Neural progenitor cell (in vitro differentiated cells): ENCODE results near the gene BMPR1A. TPM values are rescaled to one million over a fixed set of nuclear protein-coding genes. Genes with fewer than 3 reads are reported as not detected.

Experiments used
- DNase-seq: peaks from one replicate; pipeline ENCODE4 v3.0.0-alpha.2; 2016; ENCODE audit warnings: low spot score
- H2AFZ ChIP-seq: fragments of 200-600 bp; sonication (generic); replicated peaks from 2 replicates; pipeline ENCODE4 v1.6.1; 2016; ENCODE audit warnings: antibody characterized with exemption
- H3F3A ChIP-seq: fragments of 200-600 bp; sonication (generic); 2 replicates; pipeline ENCODE4 v1.6.1; 2016; ENCODE audit warnings: antibody characterized with exemption, low read depth
- H3K27ac ChIP-seq: fragments of 200-600 bp; sonication (generic); 2 replicates; pipeline ENCODE4 v1.5.1; 2016; ENCODE audit warnings: mild to moderate bottlenecking
- H3K27me3 ChIP-seq: fragments of 200-600 bp; sonication (generic); 2 replicates; pipeline ENCODE4 v1.6.1; 2016; ENCODE audit warnings: mild to moderate bottlenecking, moderate library complexity
- H3K36me3 ChIP-seq: fragments of 200-600 bp; sonication (generic); 2 replicates; pipeline ENCODE4 v1.5.1; 2016
- H3K4me1 ChIP-seq: fragments of 200-600 bp; sonication (generic); 2 replicates; pipeline ENCODE4 v1.6.1; 2016; ENCODE audit warnings: mixed run types
- H3K4me2 ChIP-seq: fragments of 200-600 bp; sonication (generic); 2 replicates; pipeline ENCODE4 v1.6.1; 2016
- H3K4me3 ChIP-seq: fragments of 200-600 bp; sonication (generic); 2 replicates; pipeline ENCODE4 v1.5.1; 2016
- H3K79me2 ChIP-seq: fragments of 200-600 bp; sonication (generic); 2 replicates; pipeline ENCODE4 v1.6.1; 2016; ENCODE audit warnings: low read depth
- H3K9ac ChIP-seq: fragments of 200-600 bp; sonication (generic); 2 replicates; pipeline ENCODE4 v1.6.1; 2016
- H3K9me3 ChIP-seq: fragments of 200-600 bp; sonication (generic); 2 replicates; pipeline ENCODE4 v1.5.1; 2016; ENCODE audit warnings: low read depth
- H4K20me1 ChIP-seq: fragments of 200-600 bp; sonication (generic); 2 replicates; pipeline ENCODE4 v1.6.1; 2016; ENCODE audit warnings: low read depth
- H3K27ac Mint-ChIP-seq: 3 replicates; pipeline ENCODE4 v1.8.0; 2021; ENCODE audit warnings: mixed read lengths
- H3K27me3 Mint-ChIP-seq: 2 replicates; pipeline ENCODE4 v1.8.0; 2022; ENCODE audit warnings: low read depth, mild to moderate bottlenecking, inconsistent platforms, moderate library complexity, mixed read lengths; ENCODE audit not compliant: insufficient read depth
- H3K36me3 Mint-ChIP-seq: 3 replicates; pipeline ENCODE4 v1.8.0; 2021; ENCODE audit warnings: mixed read lengths
- H3K4me1 Mint-ChIP-seq: 3 replicates; pipeline ENCODE4 v1.8.0; 2021; ENCODE audit warnings: mixed read lengths
- H3K4me3 Mint-ChIP-seq: 3 replicates; pipeline ENCODE4 v1.8.0; 2021; ENCODE audit warnings: mild to moderate bottlenecking, moderate library complexity, mixed read lengths
- H3K9me3 Mint-ChIP-seq: 3 replicates; pipeline ENCODE4 v1.8.0; 2020; ENCODE audit warnings: mixed read lengths
- CTCF ChIP-seq: fragments of 200-600 bp; sonication (generic); IDR thresholded peaks from 2 replicates; pipeline ENCODE4 v1.5.1; 2017; ENCODE audit warnings: antibody characterized with exemption, mild to moderate bottlenecking
- EZH2 ChIP-seq: fragments of 200-600 bp; sonication (generic); IDR thresholded peaks from 2 replicates; pipeline ENCODE4 v1.6.1; 2017; ENCODE audit warnings: antibody characterized with exemption, mild to moderate bottlenecking, moderate library complexity
- EZH2phosphoT487 ChIP-seq: fragments of 200-600 bp; sonication (generic); IDR thresholded peaks from 2 replicates; pipeline ENCODE4 v1.6.1; 2017; ENCODE audit warnings: antibody characterized with exemption
- total RNA-seq: library from RNA; depleted of rRNA; stranded (reverse); fragments of >200 nt; gene quantifications from 2 replicates; pipeline ENCODE4 v1.2.3, GENCODE V29; 2015; ENCODE audit warnings: low replicate concordance

The BMPR1A gene
- total RNA-seq, 1 donor from 2014 or later = 76.2 TPM

- H2AFZ ChIP-seq = no peak overlapping the region
- no peak overlapping the region for H3K27ac Mint-ChIP-seq
- no peak overlapping the region for H3K27ac ChIP-seq
- peaks cover 14% of the 10 kb centered on the region for H3K4me1 Mint-ChIP-seq
- H3K36me3 Mint-ChIP-seq = peaks cover 17% of the 10 kb centered on the region
- H3F3A ChIP-seq = peaks cover 27% of the 10 kb centered on the region
- no peaks in the 10 kb centered on the region for H3K9me3 Mint-ChIP-seq
- peaks cover 12% of the 10 kb centered on the region for H3K4me1 ChIP-seq
- no peak overlapping the region for H3K9ac ChIP-seq
- H3K36me3 ChIP-seq = no peaks in the 10 kb centered on the region
- H3K27me3 Mint-ChIP-seq = no peaks in the 10 kb centered on the region
- no peaks in the 10 kb centered on the region for H3K9me3 ChIP-seq
- peaks cover 100% of the 10 kb centered on the region for H3K79me2 ChIP-seq
- H3K4me2 ChIP-seq = no peak overlapping the region
- no peak overlapping the region for H3K4me3 ChIP-seq
- peaks cover 90% of the 10 kb centered on the region for H4K20me1 ChIP-seq
- H3K27me3 ChIP-seq = no peaks in the 10 kb centered on the region
- TF ChIP-seq CTCF (no peak), EZH2 (no peak), EZH2phosphoT487 (no peak)
- no peak overlapping the region for H3K4me3 Mint-ChIP-seq
- no peak for DNase-seq
Observed at GRCh38 chr10:86820509-86820908, 64.1 kb downstream of the BMPR1A start.

GRCh38 chr10:86821388-86821999, 65.1 kb downstream of the BMPR1A start:
- peaks cover 12% of the 10 kb centered on the region for H3K4me1 ChIP-seq
- H3F3A ChIP-seq = peaks cover 27% of the 10 kb centered on the region
- H3K9me3 ChIP-seq = no peaks in the 10 kb centered on the region
- H3K27me3 Mint-ChIP-seq = no peaks in the 10 kb centered on the region
- H3K4me1 Mint-ChIP-seq = peaks cover 14% of the 10 kb centered on the region
- peaks cover 100% of the 10 kb centered on the region for H3K79me2 ChIP-seq
- H3K9ac ChIP-seq = no peak overlapping the region
- no peak overlapping the region for H3K27ac Mint-ChIP-seq
- peaks cover 92% of the 10 kb centered on the region for H4K20me1 ChIP-seq
- H3K27ac ChIP-seq = no peak overlapping the region
- no peak overlapping the region for H3K4me2 ChIP-seq
- no peaks in the 10 kb centered on the region for H3K36me3 ChIP-seq
- no peaks in the 10 kb centered on the region for H3K27me3 ChIP-seq
- H3K4me3 ChIP-seq = no peak overlapping the region
- TF ChIP-seq CTCF (no peak), EZH2phosphoT487 (no peak)
- H3K4me3 Mint-ChIP-seq = no peak overlapping the region
- no peaks in the 10 kb centered on the region for H3K9me3 Mint-ChIP-seq
- H2AFZ ChIP-seq = no peak overlapping the region
- no peak for DNase-seq
- peaks cover 15% of the 10 kb centered on the region for H3K36me3 Mint-ChIP-seq

GRCh38 chr10:86823565-86823964, 67.1 kb downstream of the BMPR1A start:
- Histone ChIP-seq H3K79me2 (peaks cover 100% of the 10 kb centered on the region), H3K27me3 (no peaks in the 10 kb centered on the region), H3K9me3 (no peaks in the 10 kb centered on the region), H3K36me3 (no peaks in the 10 kb centered on the region), H3F3A (peaks cover 35% of the 10 kb centered on the region), H3K4me3 (no peak overlapping the region), H3K27ac (peak overlapping the region; percentile 34), H4K20me1 (peaks cover 94% of the 10 kb centered on the region), H3K9ac (no peak overlapping the region), H2AFZ (no peak overlapping the region), H3K4me2 (peak overlapping the region; percentile 46), H3K4me1 (peaks cover 12% of the 10 kb centered on the region)
- Mint-ChIP-seq H3K4me3 (no peak overlapping the region), H3K27ac (peak overlapping the region; percentile 22), H3K36me3 (peaks cover 4% of the 10 kb centered on the region), H3K4me1 (peaks cover 14% of the 10 kb centered on the region), H3K9me3 (no peaks in the 10 kb centered on the region), H3K27me3 (no peaks in the 10 kb centered on the region)
- no peak for TF ChIP-seq EZH2phosphoT487
- no peak for TF ChIP-seq CTCF
- TF ChIP-seq EZH2 = no peak
- no peak for DNase-seq
